GM12878 (cell line): ENCODE results near the gene APCDD1L. TPM values are rescaled to one million over a fixed set of nuclear protein-coding genes. Genes with fewer than 3 reads are reported as not detected.
"Not testable (repeated sequence)": the region's sequence is repeated elsewhere in the genome, so short reads cannot be mapped to it uniquely, and the experiment has no call there.

Experiments
- ATAC-seq: fragments of 200-7000 bp; cut with Tn5 transposase; 3 replicates; pipeline ENCODE4 v1.9.1; 2020; ENCODE audit warnings: mild to moderate bottlenecking, moderate library complexity
- BruUV-seq: library from RNA; stranded (reverse); fragments of 400-500 nt; replicated peaks from 2 replicates; lab custom pipeline; 2021; lab: Mats Ljungman, UMichigan
- CTCF ChIA-PET: fragments of 300-600 bp; sonication (Branson Sonifier 250); formaldehyde crosslinking; extraction: SDS; loops from one replicate; lab custom pipeline; 2021; ENCODE audit warnings: inconsistent platforms; lab: Yijun Ruan, JAX
- POLR2A ChIA-PET: fragments of 350-600 bp; formaldehyde crosslinking; extraction: SDS; loops from one replicate; lab custom pipeline; 2021; ENCODE audit warnings: inconsistent platforms; lab: Charles Lee
- RAD21 ChIA-PET: fragments of 300-600 bp; sonication (Branson Sonifier 250); formaldehyde crosslinking; loops from one replicate; lab custom pipeline; 2023; ENCODE audit warnings: antibody characterized with exemption; ENCODE audit not compliant: unreplicated experiment; lab: Charles Lee
- SMC1A ChIA-PET: fragments of 300-600 bp; sonication (Branson Sonifier 250); formaldehyde crosslinking; loops from one replicate; lab custom pipeline; 2023; ENCODE audit not compliant: unreplicated experiment, uncharacterized antibody; lab: Charles Lee
- DNase-seq: peaks from one replicate; pipeline ENCODE4 v3.0.0-alpha.2; 2011; ENCODE audit warnings: low read depth, low spot score
- FAIRE-seq: peaks from 3 replicates; lab custom pipeline; 2011; peaks lifted over from hg19 to GRCh38; lab: Jason Lieb, UNC
- H2AFZ ChIP-seq: 2 replicates; pipeline ENCODE4 v1.6.0; 2011; ENCODE audit warnings: low read depth, low read length, control low read depth; ENCODE audit not compliant: control insufficient read depth
- H3K27ac ChIP-seq: 2 replicates; pipeline ENCODE4 v1.5.1; 2011; ENCODE audit warnings: control low read depth; ENCODE audit not compliant: control insufficient read depth, insufficient read depth
- H3K27me3 ChIP-seq, 2 experiments: replicated peaks in 1 of 2; 2 replicates each; pipeline versions ENCODE4 v1.6.0 to v1.6.1; 2011; ENCODE audit warnings: low read length in 1 of 2; ENCODE audit not compliant: control insufficient read depth in 2 of 2, insufficient read depth in 2 of 2
- H3K36me3 ChIP-seq, 2 experiments: 2 replicates each; pipeline ENCODE4 v1.5.1; 2011; ENCODE audit warnings: low read length in 1 of 2; ENCODE audit not compliant: control insufficient read depth in 2 of 2, insufficient read depth in 2 of 2
- H3K4me1 ChIP-seq: 2 replicates; pipeline ENCODE4 v1.6.1; 2011; ENCODE audit warnings: mild to moderate bottlenecking, low read length, moderate library complexity, mixed read lengths; ENCODE audit not compliant: control insufficient read depth, insufficient read depth
- H3K4me2 ChIP-seq: 2 replicates; pipeline ENCODE4 v1.6.0; 2011; ENCODE audit warnings: control low read depth; ENCODE audit not compliant: control insufficient read depth, insufficient read depth
- H3K4me3 ChIP-seq: fragments of 200-600 bp; sonication (generic); 2 replicates; pipeline ENCODE4 v1.5.1; 2016
- H3K79me2 ChIP-seq: 2 replicates; pipeline ENCODE4 v1.6.0; 2011; ENCODE audit warnings: low read length; ENCODE audit not compliant: control insufficient read depth, insufficient read depth
- H3K9ac ChIP-seq: 2 replicates; pipeline ENCODE4 v1.8.0; 2011; ENCODE audit warnings: low read length, control low read depth, mixed read lengths; ENCODE audit not compliant: control insufficient read depth, insufficient read depth
- H3K9me3 ChIP-seq: replicated peaks from 3 replicates; pipeline ENCODE4 v1.5.1; 2011; ENCODE audit warnings: mild to moderate bottlenecking, low read length; ENCODE audit not compliant: control insufficient read depth, insufficient read depth
- H4K20me1 ChIP-seq: 2 replicates; pipeline ENCODE4 v1.6.0; 2011; ENCODE audit not compliant: control insufficient read depth, insufficient read depth
- MAX ChIP-seq: IDR thresholded peaks from 2 replicates; pipeline ENCODE4 v1.6.1; 2012; ENCODE audit warnings: low read depth, low read length, improper control_type of control experiment
- PML ChIP-seq: IDR thresholded peaks from 2 replicates; pipeline ENCODE4 v1.6.1; 2012; ENCODE audit warnings: low read length, inconsistent platforms
- WGBS: methylation state at CpG from one replicate; pipeline ENCODE4 v1.1.6; 2016; ENCODE audit warnings: low lambda C conversion rate; ENCODE audit not compliant: insufficient replicate concordance, insufficient coverage; ENCODE audit errors: missing lambda C conversion rate; 5-methylcytosine and 5-hydroxymethylcytosine counted together
- in situ Hi-C: fragments of 300-500 bp; cut with MboI; formaldehyde crosslinking; loops from 9 replicates; pipeline ENCODE4 v1.14.3; 2018; ENCODE audit warnings: mixed read lengths
- intact Hi-C: fragments of 100-400 bp; cut with micrococcal nuclease; formaldehyde crosslinking; loops from one replicate; pipeline ENCODE4 v1.14.2; 2022; ENCODE audit not compliant: unreplicated experiment
- polyA plus RNA-seq, 11 experiments: library from polyadenylated mRNA; depleted of rRNA in 4 of 11; unstranded in 6 of 11; stranded (reverse) in 5 of 11; fragments of >200 nt; fragmentation: Nextera tagmentation in 4 of 11; fragmentation: Illumina TruSeq in 1 of 11; extraction: Ambion mirVana in 4 of 11; extraction: Trizol in 1 of 11; gene quantifications; 1 replicate in 1 of 11; 2 replicates in 10 of 11; pipeline versions ENCODE4 v1.2.1 to v1.2.3, GENCODE V29; 2011 to 2016; ENCODE audit warnings: inconsistent platforms in 2 of 11, missing spikeins in 2 of 11, low read depth in 1 of 11
- total RNA-seq, 4 experiments: library from RNA; depleted of rRNA in 3 of 4; stranded (reverse); fragments of >200 nt in 3 of 4; fragmentation: Illumina TruSeq in 1 of 4; extraction: Trizol in 1 of 4; gene quantifications; 2 replicates each; pipeline versions ENCODE4 v1.2.1 to v1.2.3, GENCODE V29; 2013 to 2021
- TF ChIP-seq, protein P1 (sequence below): fragments of 450-650 bp; IDR thresholded peaks from 2 replicates; pipeline ENCODE4 v1.6.1; 2017; ENCODE audit warnings: low read depth, mild to moderate bottlenecking, moderate library complexity

Gene APCDD1L
- total and polyA plus RNA-seq, 10 of the 15 experiments (the other 5 are each of a cell fraction or from before 2014, with no cell fraction given) = 0.14 to 0.50 TPM; not detected in 8

GRCh38 chr20:58429303-58429702, 85.9 kb downstream of the APCDD1L start:
- Histone ChIP-seq H3K36me3 (peaks cover 7 to 27% of the 10 kb centered on the region in 2 experiments; a peak in 3 of 4 replicates), H3K4me1 (0 out of 2 replicates have a peak, but pooled peaks cover 2% of the 10 kb centered on the region), H3K9me3 (no peaks in the 10 kb centered on the region; the same call in 2 of the 3 replicates), H3K27me3 (no peaks in the 10 kb centered on the region), H3K4me3 (no peak overlapping the region), H2AFZ (no peak overlapping the region), H3K4me2 (no peak overlapping the region), H4K20me1 (peaks cover 5% of the 10 kb centered on the region), H3K79me2 (peaks cover 37% of the 10 kb centered on the region), H3K9ac (no peak overlapping the region), H3K27ac (no peak overlapping the region)
- FAIRE-seq (no peak), DNase-seq (no peak), ATAC-seq (no peak)
- in situ Hi-C loops (no loop called here), intact Hi-C loops (no loop called here)
- BruUV-seq = no TSS peak
- 96% methylated on average over 7 of the region's 7 CpGs for WGBS
- POLR2A ChIA-PET = interaction anchor here (0.6 kb wide), 1 partner anchor 1776 kb away, joined by 3 read pairs; no protein-coding TSS in a partner anchor
- SMC1A ChIA-PET = interaction anchor here (1.0 to 1.3 kb wide), 3 partner anchors 8 to 33 kb away, joined by 3 read pairs; no protein-coding TSS in a partner anchor
- RAD21 ChIA-PET = interaction anchor here (0.5 kb wide), 1 partner anchor 11 kb away, joined by 3 read pairs; no protein-coding TSS in a partner anchor
- CTCF ChIA-PET = interaction anchor here (1.9 kb wide), 1 partner anchor 18 kb away, joined by 4 read pairs; no protein-coding TSS in a partner anchor
- no peak for TF ChIP-seq PML

GRCh38 chr20:58428364-58428763, 86.8 kb downstream of the APCDD1L start:
- no peak for DNase-seq
- H3K27me3 ChIP-seq = no peaks in the 10 kb centered on the region
- no peak overlapping the region for H3K27ac ChIP-seq
- no TSS peak for BruUV-seq
- H3K4me1 ChIP-seq = 0 out of 2 replicates have a peak, but pooled peaks cover 2% of the 10 kb centered on the region
- SMC1A ChIA-PET = interaction anchor here (1.0 to 1.3 kb wide), 3 partner anchors 9 to 32 kb away, joined by 3 read pairs; no protein-coding TSS in a partner anchor
- WGBS = 88% methylated on average over 2 of the region's 2 CpGs
- ATAC-seq = no peak
- no peaks in the 10 kb centered on the region; the same call in 2 of the 3 replicates for H3K9me3 ChIP-seq
- peaks cover 7 to 26% of the 10 kb centered on the region in 2 experiments; a peak in 3 of 4 replicates for H3K36me3 ChIP-seq
- intact Hi-C loops = no loop called here
- POLR2A ChIA-PET = no interaction called here
- H3K9ac ChIP-seq = no peak overlapping the region
- in situ Hi-C loops = no loop called here
- no peak overlapping the region for H3K4me2 ChIP-seq
- H3K4me3 ChIP-seq = no peak overlapping the region
- peaks cover 30% of the 10 kb centered on the region for H3K79me2 ChIP-seq
- peaks cover 5% of the 10 kb centered on the region for H4K20me1 ChIP-seq
- TF ChIP-seq, protein P1, sequence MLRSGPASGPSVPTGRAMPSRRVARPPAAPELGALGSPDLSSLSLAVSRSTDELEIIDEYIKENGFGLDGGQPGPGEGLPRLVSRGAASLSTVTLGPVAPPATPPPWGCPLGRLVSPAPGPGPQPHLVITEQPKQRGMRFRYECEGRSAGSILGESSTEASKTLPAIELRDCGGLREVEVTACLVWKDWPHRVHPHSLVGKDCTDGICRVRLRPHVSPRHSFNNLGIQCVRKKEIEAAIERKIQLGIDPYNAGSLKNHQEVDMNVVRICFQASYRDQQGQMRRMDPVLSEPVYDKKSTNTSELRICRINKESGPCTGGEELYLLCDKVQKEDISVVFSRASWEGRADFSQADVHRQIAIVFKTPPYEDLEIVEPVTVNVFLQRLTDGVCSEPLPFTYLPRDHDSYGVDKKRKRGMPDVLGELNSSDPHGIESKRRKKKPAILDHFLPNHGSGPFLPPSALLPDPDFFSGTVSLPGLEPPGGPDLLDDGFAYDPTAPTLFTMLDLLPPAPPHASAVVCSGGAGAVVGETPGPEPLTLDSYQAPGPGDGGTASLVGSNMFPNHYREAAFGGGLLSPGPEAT = no peak
- no peak for TF ChIP-seq MAX
- TF ChIP-seq, all 136 proteins: peak for 0
- no peak for FAIRE-seq
- H2AFZ ChIP-seq = no peak overlapping the region
- CTCF ChIA-PET = interaction anchor here (0.6 to 1.9 kb wide), 3 partner anchors 18 to 728 kb away, joined by 3 to 4 read pairs (median 3); no protein-coding TSS in a partner anchor
- RAD21 ChIA-PET = no interaction called here

DNA sequence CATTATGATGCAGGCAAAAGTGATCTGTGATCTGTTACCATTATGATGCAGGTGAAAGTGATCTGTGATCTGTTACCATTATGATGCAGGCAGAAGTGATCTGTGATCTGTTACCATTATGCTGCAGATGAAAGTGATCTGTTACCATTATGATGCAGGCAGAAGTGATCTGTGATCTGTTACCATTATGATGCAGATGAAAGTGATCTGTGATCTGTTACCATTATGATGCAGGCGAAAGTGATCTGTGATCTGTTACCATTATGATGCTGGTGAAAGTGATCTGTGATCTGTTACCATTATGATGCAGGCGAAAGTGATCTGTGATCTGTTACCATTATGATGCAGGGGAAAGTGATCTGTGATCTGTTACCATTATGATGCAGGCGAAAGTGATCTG, 87.6 kb downstream of the APCDD1L start:
- DNase-seq, BruUV-seq, FAIRE-seq, H3K9ac ChIP-seq, H3K4me3 ChIP-seq, H3K4me2 ChIP-seq, intact Hi-C loops, H2AFZ ChIP-seq, RAD21 ChIA-PET, H3K9me3 ChIP-seq, H3K27me3 ChIP-seq, H3K27ac ChIP-seq, SMC1A ChIA-PET, H3K4me1 ChIP-seq, ATAC-seq, POLR2A ChIA-PET, in situ Hi-C loops, CTCF ChIA-PET, H4K20me1 ChIP-seq: not testable (repeated sequence)
- Histone ChIP-seq H3K36me3 (peaks cover 3 to 24% of the 10 kb centered on the region in 2 experiments), H3K79me2 (peaks cover 26% of the 10 kb centered on the region)
- 73% methylated on average over 3 of the region's 3 CpGs for WGBS
